Astrocyte of the spinal cord (primary cell): ENCODE measurements around the gene ABHD12.

Experiments
- DNase-seq: peaks from one replicate; pipeline ENCODE4 v3.0.0; 2011; ENCODE audit warnings: low read depth, low spot score
- H3K4me3 ChIP-seq: 2 replicates; pipeline ENCODE4 v1.5.1; 2011; ENCODE audit warnings: low read depth, mild to moderate bottlenecking, low read length, moderate library complexity
- in situ Hi-C: cut with HindIII; loops from 2 replicates; pipeline ENCODE4 v1.10.0; 2017; ENCODE audit warnings: low sequenced_read_pairs
- TF ChIP-seq, protein P1 (sequence below): IDR thresholded peaks from 2 replicates; pipeline ENCODE4 v1.5.1; 2012; ENCODE audit warnings: low read depth, mild to moderate bottlenecking, low read length, inconsistent platforms

Gene ABHD12

DNA sequence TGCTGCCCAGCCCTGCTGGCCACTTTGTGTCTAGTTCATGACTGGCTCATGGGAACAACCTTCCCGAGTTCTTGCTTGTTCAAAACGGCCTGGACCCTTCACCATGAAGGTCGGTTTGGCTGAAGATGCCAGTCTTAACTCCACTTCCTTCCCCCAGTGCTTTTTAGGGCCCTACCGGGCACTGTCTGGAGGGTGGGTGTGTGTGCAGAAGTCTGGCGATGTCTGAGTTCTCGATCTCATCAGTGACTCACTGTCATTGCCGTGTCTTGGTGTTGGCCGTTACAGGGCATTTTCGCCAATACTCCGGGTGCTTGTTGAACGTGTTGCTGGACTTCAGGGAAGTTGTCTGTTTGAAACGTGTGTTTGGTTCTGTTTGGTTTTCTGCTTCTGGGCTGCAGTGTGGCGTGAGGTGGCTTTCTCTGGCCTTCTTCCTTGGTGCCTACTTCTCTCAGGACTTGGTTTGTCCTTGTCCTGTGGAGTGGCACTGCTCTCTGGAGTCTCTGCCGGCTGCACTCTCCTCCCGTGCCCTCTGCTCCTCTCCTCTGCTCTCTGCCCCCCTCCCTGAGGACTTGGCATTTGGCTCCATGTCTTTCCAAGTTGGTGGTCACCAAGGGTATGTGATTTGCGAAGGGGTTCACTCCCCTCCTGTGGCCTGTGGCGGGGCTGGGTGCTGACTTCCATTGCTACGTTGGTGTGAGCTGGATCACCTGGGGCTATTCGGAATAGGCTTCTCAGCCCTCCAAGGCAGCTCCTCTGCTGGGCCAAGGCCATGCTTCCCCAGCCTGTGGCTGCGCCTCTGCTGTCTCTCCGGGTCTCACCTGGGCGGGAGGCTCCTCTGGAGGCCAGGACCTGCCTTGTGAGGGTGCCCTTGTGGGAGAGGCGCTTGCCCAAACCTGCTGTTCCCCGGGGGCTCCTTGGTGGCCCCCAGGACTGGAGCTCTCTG is 104.5 kb downstream of the ABHD12 start:
- TF ChIP-seq, protein P1, sequence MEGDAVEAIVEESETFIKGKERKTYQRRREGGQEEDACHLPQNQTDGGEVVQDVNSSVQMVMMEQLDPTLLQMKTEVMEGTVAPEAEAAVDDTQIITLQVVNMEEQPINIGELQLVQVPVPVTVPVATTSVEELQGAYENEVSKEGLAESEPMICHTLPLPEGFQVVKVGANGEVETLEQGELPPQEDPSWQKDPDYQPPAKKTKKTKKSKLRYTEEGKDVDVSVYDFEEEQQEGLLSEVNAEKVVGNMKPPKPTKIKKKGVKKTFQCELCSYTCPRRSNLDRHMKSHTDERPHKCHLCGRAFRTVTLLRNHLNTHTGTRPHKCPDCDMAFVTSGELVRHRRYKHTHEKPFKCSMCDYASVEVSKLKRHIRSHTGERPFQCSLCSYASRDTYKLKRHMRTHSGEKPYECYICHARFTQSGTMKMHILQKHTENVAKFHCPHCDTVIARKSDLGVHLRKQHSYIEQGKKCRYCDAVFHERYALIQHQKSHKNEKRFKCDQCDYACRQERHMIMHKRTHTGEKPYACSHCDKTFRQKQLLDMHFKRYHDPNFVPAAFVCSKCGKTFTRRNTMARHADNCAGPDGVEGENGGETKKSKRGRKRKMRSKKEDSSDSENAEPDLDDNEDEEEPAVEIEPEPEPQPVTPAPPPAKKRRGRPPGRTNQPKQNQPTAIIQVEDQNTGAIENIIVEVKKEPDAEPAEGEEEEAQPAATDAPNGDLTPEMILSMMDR: no peak
- DNase-seq: no peak
- no peak overlapping the region for H3K4me3 ChIP-seq
- in situ Hi-C loops: no loop called here

DNA sequence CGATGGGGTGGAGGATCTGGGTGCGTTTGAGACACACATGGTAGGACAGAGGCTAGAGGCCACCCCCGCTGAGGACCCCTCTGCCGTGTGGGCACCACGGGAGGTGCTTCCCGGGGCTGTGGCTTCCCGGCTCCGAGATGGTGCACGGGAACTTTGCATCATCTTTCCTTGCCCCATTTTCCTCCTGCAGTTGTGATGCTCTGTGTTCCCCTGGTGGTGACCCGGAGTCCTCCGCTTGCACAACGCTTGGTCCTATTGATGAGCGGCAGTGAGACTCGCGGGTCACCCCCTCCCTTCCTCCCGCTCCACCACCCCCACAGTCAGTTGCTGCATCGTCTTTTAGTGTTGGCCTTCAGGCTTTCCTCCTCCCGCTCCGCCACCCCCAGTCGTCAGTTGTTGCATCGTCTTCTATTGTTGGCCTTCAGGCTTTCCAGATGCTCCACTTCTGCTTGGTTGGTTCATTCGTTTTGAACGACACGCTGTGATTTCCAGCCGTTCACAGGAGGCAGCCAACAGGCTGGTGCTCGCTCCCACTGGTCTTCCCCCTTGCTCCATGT is 105.5 kb downstream of the ABHD12 start:
- no peak overlapping the region for H3K4me3 ChIP-seq
- no peak for DNase-seq
- TF ChIP-seq, protein P1: peak; percentile 2
- in situ Hi-C loops: no loop called here

DNA sequence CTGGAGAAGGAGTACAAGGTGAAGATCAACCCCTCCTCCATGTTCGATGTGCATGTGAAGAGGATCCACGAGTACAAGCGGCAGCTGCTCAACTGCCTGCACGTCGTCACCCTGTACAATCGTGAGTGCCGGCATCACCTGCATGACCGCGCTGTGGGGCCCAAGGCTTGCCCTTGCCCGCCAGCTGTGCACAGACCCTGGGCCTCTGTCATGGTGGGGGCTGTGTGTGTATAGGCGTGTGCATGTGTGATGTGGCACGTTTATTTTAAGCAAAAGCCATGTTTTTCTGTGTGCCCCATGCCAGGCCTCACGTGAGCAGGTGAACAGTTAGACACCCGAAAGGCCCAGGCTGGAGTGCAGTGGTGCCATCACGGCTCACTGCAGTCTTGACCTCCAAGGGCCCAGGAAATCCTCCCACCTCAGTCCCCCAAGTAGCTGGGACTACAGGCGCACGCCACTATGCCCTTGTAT is 106.5 kb downstream of the ABHD12 start:
- in situ Hi-C loops: no loop called here
- no peak for DNase-seq
- TF ChIP-seq, protein P1: no peak
- no peak overlapping the region for H3K4me3 ChIP-seq

DNA sequence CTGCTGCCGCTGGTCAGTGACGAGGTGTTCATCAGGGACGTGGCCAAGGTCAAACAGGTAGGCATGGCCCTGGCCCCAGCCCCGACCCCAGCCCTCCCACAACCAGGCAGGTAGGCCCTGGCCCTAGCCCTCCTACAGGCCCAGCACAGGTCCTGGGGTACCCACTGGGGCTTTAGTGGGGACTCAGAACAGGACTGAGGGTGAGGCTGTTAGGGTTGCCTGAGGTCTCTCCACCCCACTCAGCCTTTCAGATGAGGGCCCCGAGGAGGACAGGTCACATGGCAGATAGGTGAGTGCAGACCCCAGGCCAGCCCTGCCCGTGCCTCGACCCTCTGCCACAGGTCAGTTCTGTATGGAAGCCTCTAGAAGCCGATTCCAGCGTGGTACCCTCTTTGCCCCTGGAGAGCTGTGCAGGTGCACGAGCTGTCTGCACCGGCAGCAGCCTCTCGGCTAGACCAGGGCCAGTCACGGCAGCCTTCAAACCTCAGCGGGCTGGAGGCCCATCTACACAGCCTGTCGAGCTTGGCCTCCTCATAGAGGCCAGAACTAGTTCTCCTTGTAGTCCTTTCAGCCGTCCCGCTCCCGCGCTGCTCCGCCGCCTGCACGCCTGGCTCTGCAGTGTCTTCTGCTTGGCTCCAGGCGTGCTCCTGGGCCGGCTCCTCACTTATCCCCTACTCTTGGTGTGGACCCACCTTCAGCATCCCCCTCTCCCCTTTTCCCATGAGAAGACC is 107.2 kb downstream of the ABHD12 start:
- in situ Hi-C loops: no loop called here
- no peak for DNase-seq
- TF ChIP-seq, protein P1: no peak
- H3K4me3 ChIP-seq: no peak overlapping the region

DNA sequence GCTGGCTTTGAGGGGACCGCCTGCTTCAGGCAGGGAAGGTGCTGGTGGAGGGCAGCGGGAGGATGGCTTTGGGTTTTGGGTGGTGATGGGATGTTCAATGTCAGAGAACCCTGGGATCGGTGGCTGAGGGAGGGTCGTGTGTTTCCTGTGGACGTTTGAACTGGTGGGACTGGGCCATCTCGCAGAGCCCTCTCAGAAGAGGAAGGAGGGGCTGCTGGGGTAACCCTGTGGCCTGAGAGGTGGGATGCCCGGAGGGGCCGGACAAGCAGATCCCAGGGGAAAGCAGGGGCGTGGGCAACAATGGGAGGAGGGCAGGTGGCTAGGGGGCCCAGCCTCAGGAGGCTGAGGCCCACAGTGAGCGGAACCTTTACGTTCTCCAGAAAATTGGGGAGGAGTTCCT is 107.8 kb downstream of the ABHD12 start:
- TF ChIP-seq, protein P1: no peak
- H3K4me3 ChIP-seq: no peak overlapping the region
- in situ Hi-C loops: no loop called here
- DNase-seq: no peak

DNA sequence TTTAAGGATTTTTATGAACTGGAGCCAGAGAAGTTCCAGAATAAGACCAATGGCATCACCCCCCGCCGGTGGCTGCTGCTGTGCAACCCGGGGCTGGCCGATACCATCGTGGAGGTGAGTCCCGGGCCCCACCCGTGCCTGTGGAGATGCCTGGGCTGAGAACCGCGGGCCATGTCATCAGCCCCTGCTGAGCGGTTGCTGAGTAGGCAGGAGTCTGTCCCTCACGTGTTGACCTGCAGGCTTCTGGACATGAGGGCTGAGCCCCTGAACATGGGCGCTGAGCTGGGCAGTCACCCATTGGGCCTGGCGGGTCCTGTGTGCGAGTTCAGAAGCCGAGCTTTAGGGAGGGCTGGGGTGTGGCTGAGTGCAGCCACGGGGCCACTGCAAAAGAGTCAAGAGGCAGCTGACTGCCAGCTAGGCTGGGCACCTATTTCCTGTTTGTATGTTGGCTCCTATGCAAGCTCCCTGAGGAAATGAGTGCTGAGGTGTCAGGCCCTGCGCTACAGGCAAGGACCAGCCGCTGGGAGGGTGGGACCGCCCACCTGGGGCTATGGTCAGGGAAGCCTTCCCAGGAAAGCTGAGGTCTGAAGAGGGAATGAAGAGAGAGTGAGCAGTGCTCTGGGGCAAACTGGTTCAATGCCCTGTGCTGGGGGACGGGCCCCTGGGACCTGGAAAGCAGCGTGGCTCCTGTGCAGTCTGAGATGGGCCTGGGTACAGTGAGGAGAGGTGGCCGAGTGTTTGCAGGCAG is 108.4 kb downstream of the ABHD12 start:
- TF ChIP-seq, protein P1: no peak
- no peak for DNase-seq
- in situ Hi-C loops: no loop called here
- no peak overlapping the region for H3K4me3 ChIP-seq
